ENCODE results near the gene SORCS2. TPM values are rescaled to one million over a fixed set of nuclear protein-coding genes. Genes with fewer than 3 reads are reported as not detected.

The SORCS2 gene
- total RNA-seq, 1 experiment from 2014 or later: 4.1 TPM

DNA sequence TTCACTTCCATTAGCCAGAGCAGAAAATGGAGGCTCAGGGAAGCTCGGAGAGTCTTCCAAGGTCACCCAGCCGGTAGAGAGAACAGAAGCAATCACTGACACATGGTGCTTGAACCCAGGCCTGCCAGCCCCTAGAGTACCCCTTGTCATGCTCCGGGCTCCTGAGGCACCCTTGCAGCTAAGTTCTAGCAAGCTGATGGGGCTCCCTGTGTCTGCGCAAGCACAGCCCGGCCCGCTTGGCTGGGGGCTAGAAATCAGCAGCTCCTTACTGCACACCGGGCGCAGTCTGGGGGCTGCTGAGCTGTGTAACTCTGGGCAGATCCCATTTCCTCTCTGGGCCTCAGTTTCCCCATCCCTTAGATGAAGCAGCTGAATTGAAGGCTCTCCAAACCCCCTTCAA is 344.5 kb downstream of the SORCS2 start:
- no peaks in the 10 kb centered on the region for H3K27me3 ChIP-seq (ENCODE audit: low read length)
- DNase-seq (no peak), ATAC-seq (no peak)
- no peaks in the 10 kb centered on the region for H3K9me2 ChIP-seq (replicated peaks; ENCODE audit: low read length)
- H3K4me1 ChIP-seq (ENCODE audit: insufficient read depth, low read length): peaks cover 5% of the 10 kb centered on the region; the same call in 1 of the 2 replicates
- H3K4me2 ChIP-seq (ENCODE audit: low read length): no peak overlapping the region
- no peak overlapping the region for H3K9ac ChIP-seq (ENCODE audit: low read length)
- intact Hi-C loops (cut with micrococcal nuclease): no loop called here
- no peaks in the 10 kb centered on the region for H3K79me2 ChIP-seq (ENCODE audit: low read length)
- H3F3A ChIP-seq (ENCODE audit: low read length, unreplicated experiment): no peaks in the 10 kb centered on the region
- H3K4me3 ChIP-seq (ENCODE audit: low read length): no peak overlapping the region
- no peak overlapping the region for H3K27ac ChIP-seq (ENCODE audit: low read length)
- ChIA-PET POLR2A (ENCODE audit: unreplicated experiment) (no interaction called here), CTCF (no interaction called here)
- H3K36me3 ChIP-seq (ENCODE audit: low read depth, low read length): no peaks in the 10 kb centered on the region
- H4K20me1 ChIP-seq (ENCODE audit: low read length): no peaks in the 10 kb centered on the region
- no peaks in the 10 kb centered on the region for H3K9me3 ChIP-seq (ENCODE audit: low read length)
- no TSS peak for BruUV-seq (replicated peaks)
- no peak overlapping the region for H2AFZ ChIP-seq (ENCODE audit: low read length)
- TF ChIP-seq EZH2 (IDR thresholded peaks at IDR 0.05; ENCODE audit: low read length, unreplicated experiment): no peak
- TF ChIP-seq, protein P1, sequence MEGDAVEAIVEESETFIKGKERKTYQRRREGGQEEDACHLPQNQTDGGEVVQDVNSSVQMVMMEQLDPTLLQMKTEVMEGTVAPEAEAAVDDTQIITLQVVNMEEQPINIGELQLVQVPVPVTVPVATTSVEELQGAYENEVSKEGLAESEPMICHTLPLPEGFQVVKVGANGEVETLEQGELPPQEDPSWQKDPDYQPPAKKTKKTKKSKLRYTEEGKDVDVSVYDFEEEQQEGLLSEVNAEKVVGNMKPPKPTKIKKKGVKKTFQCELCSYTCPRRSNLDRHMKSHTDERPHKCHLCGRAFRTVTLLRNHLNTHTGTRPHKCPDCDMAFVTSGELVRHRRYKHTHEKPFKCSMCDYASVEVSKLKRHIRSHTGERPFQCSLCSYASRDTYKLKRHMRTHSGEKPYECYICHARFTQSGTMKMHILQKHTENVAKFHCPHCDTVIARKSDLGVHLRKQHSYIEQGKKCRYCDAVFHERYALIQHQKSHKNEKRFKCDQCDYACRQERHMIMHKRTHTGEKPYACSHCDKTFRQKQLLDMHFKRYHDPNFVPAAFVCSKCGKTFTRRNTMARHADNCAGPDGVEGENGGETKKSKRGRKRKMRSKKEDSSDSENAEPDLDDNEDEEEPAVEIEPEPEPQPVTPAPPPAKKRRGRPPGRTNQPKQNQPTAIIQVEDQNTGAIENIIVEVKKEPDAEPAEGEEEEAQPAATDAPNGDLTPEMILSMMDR (conservative IDR thresholded peaks at IDR 0.05; ENCODE audit: low read depth, low read length): no peak
- no peak for TF ChIP-seq EZH2phosphoT487 (IDR thresholded peaks at IDR 0.05; ENCODE audit: borderline replicate concordance, low read length)

GRCh38 chr4:7537853-7538400 is 345.6 kb downstream of the SORCS2 start:
- no peaks in the 10 kb centered on the region for H3K9me3 ChIP-seq (ENCODE audit: low read length)
- no peak for ATAC-seq
- no peak overlapping the region for H2AFZ ChIP-seq (ENCODE audit: low read length)
- no peaks in the 10 kb centered on the region for H3K27me3 ChIP-seq (ENCODE audit: low read length)
- no peak overlapping the region for H3K4me3 ChIP-seq (ENCODE audit: low read length)
- ChIA-PET CTCF (no interaction called here), POLR2A (ENCODE audit: unreplicated experiment) (no interaction called here)
- no TSS peak for BruUV-seq (replicated peaks)
- H3K4me1 ChIP-seq (ENCODE audit: insufficient read depth, low read length): peaks cover 5% of the 10 kb centered on the region; the same call in 1 of the 2 replicates
- no peak overlapping the region for H3K27ac ChIP-seq (ENCODE audit: low read length)
- no peaks in the 10 kb centered on the region for H3K79me2 ChIP-seq (ENCODE audit: low read length)
- intact Hi-C loops (cut with micrococcal nuclease): no loop called here
- H3K36me3 ChIP-seq (ENCODE audit: low read depth, low read length): no peaks in the 10 kb centered on the region
- no peak overlapping the region for H3K4me2 ChIP-seq (ENCODE audit: low read length)
- H3F3A ChIP-seq (ENCODE audit: low read length, unreplicated experiment): no peaks in the 10 kb centered on the region
- TF ChIP-seq, protein P1 (conservative IDR thresholded peaks at IDR 0.05; ENCODE audit: low read depth, low read length): no peak
- no peak for TF ChIP-seq EZH2 (IDR thresholded peaks at IDR 0.05; ENCODE audit: low read length, unreplicated experiment)
- no peak for TF ChIP-seq EZH2phosphoT487 (IDR thresholded peaks at IDR 0.05; ENCODE audit: borderline replicate concordance, low read length)
- H3K9ac ChIP-seq (ENCODE audit: low read length): no peak overlapping the region
- H4K20me1 ChIP-seq (ENCODE audit: low read length): no peaks in the 10 kb centered on the region
- no peaks in the 10 kb centered on the region for H3K9me2 ChIP-seq (replicated peaks; ENCODE audit: low read length)
- DNase-seq: no peak

- no peak for DNase-seq
- POLR2A ChIA-PET (ENCODE audit: unreplicated experiment): no interaction called here
- no peak overlapping the region for H3K4me3 ChIP-seq (ENCODE audit: low read length)
- H3K9me2 ChIP-seq (replicated peaks; ENCODE audit: low read length): no peaks in the 10 kb centered on the region
- no TSS peak for BruUV-seq (replicated peaks)
- no peak overlapping the region for H3K9ac ChIP-seq (ENCODE audit: low read length)
- H3K79me2 ChIP-seq (ENCODE audit: low read length): no peaks in the 10 kb centered on the region
- H4K20me1 ChIP-seq (ENCODE audit: low read length): no peaks in the 10 kb centered on the region
- no peak overlapping the region for H3K27ac ChIP-seq (ENCODE audit: low read length)
- no peaks in the 10 kb centered on the region for H3K36me3 ChIP-seq (ENCODE audit: low read depth, low read length)
- CTCF ChIA-PET: no interaction called here
- H3K4me1 ChIP-seq (ENCODE audit: insufficient read depth, low read length): peaks cover 5% of the 10 kb centered on the region; the same call in 1 of the 2 replicates
- H2AFZ ChIP-seq (ENCODE audit: low read length): no peak overlapping the region
- ATAC-seq: no peak
- H3K27me3 ChIP-seq (ENCODE audit: low read length): no peaks in the 10 kb centered on the region
- intact Hi-C loops (cut with micrococcal nuclease): no loop called here
- H3K9me3 ChIP-seq (ENCODE audit: low read length): no peaks in the 10 kb centered on the region
- H3K4me2 ChIP-seq (ENCODE audit: low read length): no peak overlapping the region
- H3F3A ChIP-seq (ENCODE audit: low read length, unreplicated experiment): no peaks in the 10 kb centered on the region
- TF ChIP-seq EZH2 (IDR thresholded peaks at IDR 0.05; ENCODE audit: low read length, unreplicated experiment) (no peak), EZH2phosphoT487 (IDR thresholded peaks at IDR 0.05; ENCODE audit: borderline replicate concordance, low read length) (no peak)
- TF ChIP-seq, protein P1 (conservative IDR thresholded peaks at IDR 0.05; ENCODE audit: low read depth, low read length): no peak
Observed at GRCh38 chr4:7538518-7538917, 346.2 kb downstream of the SORCS2 start.

All from PC-3 (cell line).